ENCODE data around the gene OTC. TPM values are rescaled to one million over a fixed set of nuclear protein-coding genes. Genes with fewer than 3 reads are reported as not detected.

Gene OTC
- total RNA-seq, 1 donor from 2014 or later: not detected

DNA sequence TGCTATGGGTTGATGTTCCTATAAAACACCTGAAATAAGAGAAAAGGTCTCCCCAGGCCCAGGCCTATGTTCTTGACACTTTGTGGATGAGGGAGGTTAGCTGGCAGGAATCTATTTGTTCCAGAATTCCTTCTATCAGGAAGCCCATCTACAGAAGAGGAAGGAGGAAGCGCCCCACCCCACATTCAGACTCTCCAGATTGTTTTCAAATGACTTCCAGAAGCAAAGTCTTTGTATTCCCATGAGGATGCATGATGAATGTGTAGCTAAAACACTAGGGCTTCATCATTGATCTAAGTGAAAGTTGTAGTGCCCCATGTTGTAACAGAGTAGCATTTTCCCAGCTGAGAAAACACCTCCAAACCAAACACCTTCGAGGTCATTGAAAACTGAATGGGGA lies 16.4 kb downstream of the OTC start:
- H4K20me1 ChIP-seq (ENCODE audit: low read depth): no peaks in the 10 kb centered on the region
- no peak overlapping the region for H3K4me3 ChIP-seq
- H3K27me3 ChIP-seq: no peaks in the 10 kb centered on the region
- no peaks in the 10 kb centered on the region for H3K27me3 Mint-ChIP-seq (ENCODE audit: insufficient read depth, low read depth)
- H3K4me1 ChIP-seq: no peaks in the 10 kb centered on the region
- no peak for DNase-seq (ENCODE audit: low spot score)
- H3K27ac ChIP-seq: no peak overlapping the region
- H3K36me3 Mint-ChIP-seq: no peaks in the 10 kb centered on the region
- H3F3A ChIP-seq (ENCODE audit: low read depth): no peaks in the 10 kb centered on the region
- H3K9me3 Mint-ChIP-seq: no peaks in the 10 kb centered on the region
- H3K36me3 ChIP-seq: no peaks in the 10 kb centered on the region
- H3K4me3 Mint-ChIP-seq: no peak overlapping the region
- no peaks in the 10 kb centered on the region for H3K9me3 ChIP-seq (ENCODE audit: low read depth)
- H3K9ac ChIP-seq: no peak overlapping the region
- no peaks in the 10 kb centered on the region for H3K4me1 Mint-ChIP-seq
- H2AFZ ChIP-seq (replicated peaks): no peak overlapping the region
- TF ChIP-seq EZH2 (IDR thresholded peaks at IDR 0.05): no peak
- TF ChIP-seq, protein P1, sequence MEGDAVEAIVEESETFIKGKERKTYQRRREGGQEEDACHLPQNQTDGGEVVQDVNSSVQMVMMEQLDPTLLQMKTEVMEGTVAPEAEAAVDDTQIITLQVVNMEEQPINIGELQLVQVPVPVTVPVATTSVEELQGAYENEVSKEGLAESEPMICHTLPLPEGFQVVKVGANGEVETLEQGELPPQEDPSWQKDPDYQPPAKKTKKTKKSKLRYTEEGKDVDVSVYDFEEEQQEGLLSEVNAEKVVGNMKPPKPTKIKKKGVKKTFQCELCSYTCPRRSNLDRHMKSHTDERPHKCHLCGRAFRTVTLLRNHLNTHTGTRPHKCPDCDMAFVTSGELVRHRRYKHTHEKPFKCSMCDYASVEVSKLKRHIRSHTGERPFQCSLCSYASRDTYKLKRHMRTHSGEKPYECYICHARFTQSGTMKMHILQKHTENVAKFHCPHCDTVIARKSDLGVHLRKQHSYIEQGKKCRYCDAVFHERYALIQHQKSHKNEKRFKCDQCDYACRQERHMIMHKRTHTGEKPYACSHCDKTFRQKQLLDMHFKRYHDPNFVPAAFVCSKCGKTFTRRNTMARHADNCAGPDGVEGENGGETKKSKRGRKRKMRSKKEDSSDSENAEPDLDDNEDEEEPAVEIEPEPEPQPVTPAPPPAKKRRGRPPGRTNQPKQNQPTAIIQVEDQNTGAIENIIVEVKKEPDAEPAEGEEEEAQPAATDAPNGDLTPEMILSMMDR (IDR thresholded peaks at IDR 0.05): no peak
- no peak for TF ChIP-seq EZH2phosphoT487 (IDR thresholded peaks at IDR 0.05)
- no peaks in the 10 kb centered on the region for H3K79me2 ChIP-seq (ENCODE audit: low read depth)
- no peak overlapping the region for H3K27ac Mint-ChIP-seq
- no peak overlapping the region for H3K4me2 ChIP-seq

DNA sequence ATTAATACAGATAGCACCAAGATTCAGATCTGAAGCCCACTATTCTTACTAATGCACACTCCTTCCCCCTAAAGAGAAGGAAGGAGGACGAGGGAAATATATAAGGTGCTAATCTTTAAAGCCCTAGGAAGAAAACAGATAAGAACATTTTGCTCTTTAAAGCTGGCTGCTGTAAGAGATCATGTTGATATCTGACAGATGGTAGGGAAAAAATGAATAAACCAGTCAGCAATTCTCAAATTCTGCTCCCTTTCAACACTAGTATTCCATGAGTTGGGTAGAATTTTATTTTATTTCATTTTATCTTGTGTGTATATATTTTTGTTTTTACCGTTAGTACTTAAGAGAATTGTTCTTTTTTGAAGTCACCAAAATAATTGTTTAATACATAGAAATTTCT lies 19.2 kb downstream of the OTC start:
- Histone ChIP-seq H3K36me3 (no peaks in the 10 kb centered on the region), H3K4me1 (no peaks in the 10 kb centered on the region), H3K27ac (no peak overlapping the region), H3K27me3 (no peaks in the 10 kb centered on the region), H3K4me2 (no peak overlapping the region), H4K20me1 (ENCODE audit: low read depth) (no peaks in the 10 kb centered on the region), H3K4me3 (no peak overlapping the region), H3K9me3 (ENCODE audit: low read depth) (no peaks in the 10 kb centered on the region), H2AFZ (replicated peaks) (no peak overlapping the region), H3K79me2 (ENCODE audit: low read depth) (no peaks in the 10 kb centered on the region), H3F3A (ENCODE audit: low read depth) (no peaks in the 10 kb centered on the region), H3K9ac (no peak overlapping the region)
- Mint-ChIP-seq H3K9me3 (no peaks in the 10 kb centered on the region), H3K27ac (no peak overlapping the region), H3K4me1 (no peaks in the 10 kb centered on the region), H3K4me3 (no peak overlapping the region), H3K27me3 (ENCODE audit: insufficient read depth, low read depth) (no peaks in the 10 kb centered on the region), H3K36me3 (no peaks in the 10 kb centered on the region)
- no peak for TF ChIP-seq EZH2phosphoT487 (IDR thresholded peaks at IDR 0.05)
- TF ChIP-seq EZH2 (IDR thresholded peaks at IDR 0.05): no peak
- TF ChIP-seq, protein P1 (IDR thresholded peaks at IDR 0.05): no peak
- DNase-seq (ENCODE audit: low spot score): no peak

- Histone ChIP-seq H3F3A (ENCODE audit: low read depth) (no peaks in the 10 kb centered on the region), H3K9me3 (ENCODE audit: low read depth) (no peaks in the 10 kb centered on the region), H3K4me2 (no peak overlapping the region), H3K79me2 (ENCODE audit: low read depth) (no peaks in the 10 kb centered on the region), H3K4me1 (no peaks in the 10 kb centered on the region), H4K20me1 (ENCODE audit: low read depth) (no peaks in the 10 kb centered on the region), H3K36me3 (no peaks in the 10 kb centered on the region), H3K27ac (no peak overlapping the region), H3K4me3 (no peak overlapping the region), H3K27me3 (no peaks in the 10 kb centered on the region), H3K9ac (no peak overlapping the region), H2AFZ (replicated peaks) (no peak overlapping the region)
- H3K9me3 Mint-ChIP-seq: no peaks in the 10 kb centered on the region
- DNase-seq (ENCODE audit: low spot score): no peak
- TF ChIP-seq EZH2 (IDR thresholded peaks at IDR 0.05) (no peak), EZH2phosphoT487 (IDR thresholded peaks at IDR 0.05) (no peak)
- TF ChIP-seq, protein P1 (IDR thresholded peaks at IDR 0.05): no peak
- no peak overlapping the region for H3K4me3 Mint-ChIP-seq
- no peaks in the 10 kb centered on the region for H3K27me3 Mint-ChIP-seq (ENCODE audit: insufficient read depth, low read depth)
- no peaks in the 10 kb centered on the region for H3K4me1 Mint-ChIP-seq
- H3K36me3 Mint-ChIP-seq: no peaks in the 10 kb centered on the region
- no peak overlapping the region for H3K27ac Mint-ChIP-seq
Observed at GRCh38 chrX:38374431-38374830, 22.0 kb downstream of the OTC start.
